Nephron (organoid): ENCODE measurements around the gene PLPP3.

ENCODE experiments used
- H3K27ac Mint-ChIP-seq, 3 experiments: 2 replicates each; pipeline ENCODE4 v1.8.0; 2020; ENCODE audit warnings: mixed read lengths in 3 of 3, mild to moderate bottlenecking in 2 of 3, moderate library complexity in 1 of 3
- H3K27me3 Mint-ChIP-seq: 2 replicates; pipeline ENCODE4 v1.8.0; 2021; ENCODE audit warnings: low read depth, mild to moderate bottlenecking, moderate library complexity, mixed read lengths
- H3K36me3 Mint-ChIP-seq: 2 replicates; pipeline ENCODE4 v1.8.0; 2020; ENCODE audit warnings: low read depth, mixed read lengths
- H3K4me1 Mint-ChIP-seq: 2 replicates; pipeline ENCODE4 v1.8.0; 2020; ENCODE audit warnings: mixed read lengths
- H3K4me3 Mint-ChIP-seq, 3 experiments: 2 replicates each; pipeline ENCODE4 v1.8.0; 2020; ENCODE audit warnings: mild to moderate bottlenecking in 3 of 3, mixed read lengths in 3 of 3, moderate library complexity in 2 of 3
- H3K9me3 Mint-ChIP-seq: 2 replicates; pipeline ENCODE4 v1.8.0; 2020; ENCODE audit warnings: mixed read lengths
- TF ChIP-seq, protein P1 (sequence below), 3 experiments: fragments of 200-600 bp; sonication (generic); IDR thresholded peaks; one replicate each; pipeline ENCODE4 v1.5.0; 2021; ENCODE audit warnings: antibody characterized with exemption in 3 of 3; ENCODE audit not compliant: unreplicated experiment in 3 of 3

PLPP3 gene

DNA sequence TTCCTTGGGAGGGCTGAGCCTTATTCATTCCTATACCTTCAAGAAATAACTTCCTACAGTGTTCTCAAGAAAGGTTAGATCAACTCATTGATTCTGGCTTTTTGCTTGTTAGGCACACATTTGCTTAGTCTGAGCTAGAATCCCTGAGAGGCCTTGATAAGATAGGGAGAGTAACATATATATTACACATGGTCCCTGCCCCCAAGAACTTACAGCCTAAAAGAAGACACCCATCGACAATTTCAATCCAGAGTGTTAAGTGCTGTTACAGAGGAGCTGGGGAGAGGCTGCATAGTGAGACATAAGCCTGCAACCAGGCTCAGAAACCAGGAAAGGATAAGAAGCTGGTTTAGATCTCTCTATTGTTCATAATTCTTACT is 68.7 kb downstream of the PLPP3 start:
- Mint-ChIP-seq H3K9me3 (no peaks in the 10 kb centered on the region), H3K27ac (peak overlapping the region; percentile 44 to 81 (median 67)), H3K4me3 (peak overlapping the region in 1 of 3 experiments; percentile 43), H3K27me3 (no peaks in the 10 kb centered on the region), H3K36me3 (peaks cover 72% of the 10 kb centered on the region), H3K4me1 (peaks cover 51% of the 10 kb centered on the region)
- TF ChIP-seq, protein P1, sequence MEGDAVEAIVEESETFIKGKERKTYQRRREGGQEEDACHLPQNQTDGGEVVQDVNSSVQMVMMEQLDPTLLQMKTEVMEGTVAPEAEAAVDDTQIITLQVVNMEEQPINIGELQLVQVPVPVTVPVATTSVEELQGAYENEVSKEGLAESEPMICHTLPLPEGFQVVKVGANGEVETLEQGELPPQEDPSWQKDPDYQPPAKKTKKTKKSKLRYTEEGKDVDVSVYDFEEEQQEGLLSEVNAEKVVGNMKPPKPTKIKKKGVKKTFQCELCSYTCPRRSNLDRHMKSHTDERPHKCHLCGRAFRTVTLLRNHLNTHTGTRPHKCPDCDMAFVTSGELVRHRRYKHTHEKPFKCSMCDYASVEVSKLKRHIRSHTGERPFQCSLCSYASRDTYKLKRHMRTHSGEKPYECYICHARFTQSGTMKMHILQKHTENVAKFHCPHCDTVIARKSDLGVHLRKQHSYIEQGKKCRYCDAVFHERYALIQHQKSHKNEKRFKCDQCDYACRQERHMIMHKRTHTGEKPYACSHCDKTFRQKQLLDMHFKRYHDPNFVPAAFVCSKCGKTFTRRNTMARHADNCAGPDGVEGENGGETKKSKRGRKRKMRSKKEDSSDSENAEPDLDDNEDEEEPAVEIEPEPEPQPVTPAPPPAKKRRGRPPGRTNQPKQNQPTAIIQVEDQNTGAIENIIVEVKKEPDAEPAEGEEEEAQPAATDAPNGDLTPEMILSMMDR (IDR thresholded peaks at IDR 0.05; ENCODE audit: unreplicated experiment in 3 of 3) = no peak

DNA sequence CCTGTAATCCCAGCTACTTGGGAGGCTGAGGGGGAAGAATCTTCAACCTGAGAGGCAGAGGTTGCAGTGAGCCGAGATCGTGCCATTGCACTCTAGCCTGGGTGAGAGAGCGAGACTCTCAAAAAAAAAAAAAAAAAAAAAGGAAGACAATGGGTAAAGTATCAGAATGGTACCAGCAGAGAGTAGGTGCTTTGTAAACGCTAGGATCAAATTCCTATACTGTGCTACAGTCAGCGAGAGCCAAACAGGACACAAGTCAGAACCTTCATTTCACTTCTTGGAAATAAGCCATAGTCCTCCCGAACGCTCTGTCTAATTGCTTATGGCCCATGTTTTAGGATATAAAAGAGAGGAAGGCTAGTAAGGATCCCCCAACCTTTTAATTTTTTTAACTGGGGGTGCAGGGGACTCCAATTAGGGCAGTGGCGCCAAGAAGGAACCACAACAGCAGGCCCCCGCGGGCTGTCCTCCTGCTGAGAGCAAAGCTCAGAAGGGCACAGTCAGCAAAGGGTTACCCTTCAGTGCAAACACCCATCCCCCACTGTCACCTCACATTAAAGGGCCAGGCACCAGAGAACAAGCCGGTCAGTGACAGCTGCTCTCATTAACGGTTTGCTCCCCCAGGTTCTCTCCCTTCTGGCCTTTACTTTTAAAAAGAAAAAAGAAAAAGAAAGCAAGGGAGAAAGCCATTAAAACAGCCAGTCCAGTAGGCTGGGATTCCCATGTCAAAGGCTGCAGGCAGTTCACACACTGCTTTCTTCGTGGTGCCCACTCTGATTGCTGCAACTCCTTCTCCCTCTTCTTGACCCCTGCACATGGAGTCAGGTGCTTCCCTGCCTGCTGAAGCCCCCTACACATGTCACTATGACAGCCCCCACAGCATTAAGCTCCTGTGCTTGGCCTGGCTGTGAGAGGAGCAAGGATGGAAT is 69.4 kb downstream of the PLPP3 start:
- H3K27ac Mint-ChIP-seq = peak overlapping the region; percentile 44 to 81 (median 67)
- H3K36me3 Mint-ChIP-seq = peaks cover 72% of the 10 kb centered on the region
- H3K27me3 Mint-ChIP-seq = no peaks in the 10 kb centered on the region
- H3K9me3 Mint-ChIP-seq = no peaks in the 10 kb centered on the region
- H3K4me1 Mint-ChIP-seq = peaks cover 52% of the 10 kb centered on the region
- peak overlapping the region in 1 of 3 experiments; percentile 43 for H3K4me3 Mint-ChIP-seq
- TF ChIP-seq, protein P1 (IDR thresholded peaks at IDR 0.05; ENCODE audit: unreplicated experiment in 3 of 3) = no peak

DNA sequence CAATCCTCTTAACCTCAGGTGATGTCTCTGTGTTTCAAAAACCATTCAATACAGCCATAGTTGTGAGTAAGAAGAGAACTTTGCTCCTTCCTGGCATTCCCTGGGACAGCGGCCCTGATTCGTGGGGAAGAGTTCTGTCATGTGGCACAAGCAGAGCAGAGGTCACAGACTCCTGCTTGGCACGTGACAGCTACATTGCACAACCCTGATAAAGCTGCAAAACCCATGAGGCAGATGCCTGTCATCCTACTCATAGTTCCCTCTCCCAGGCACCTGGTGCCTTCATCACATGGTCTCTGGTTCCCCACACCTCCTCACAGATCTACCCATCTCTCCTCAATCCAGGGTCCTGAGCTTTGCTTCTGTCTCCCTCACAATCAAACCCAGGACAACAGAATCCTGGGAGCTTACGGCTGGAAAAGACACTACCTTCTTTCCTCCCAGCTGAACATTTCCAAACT is 70.8 kb downstream of the PLPP3 start:
- H3K9me3 Mint-ChIP-seq = no peaks in the 10 kb centered on the region
- H3K4me1 Mint-ChIP-seq = peaks cover 52% of the 10 kb centered on the region
- peak overlapping the region in 2 of 3 experiments; percentile 40 to 66 for H3K27ac Mint-ChIP-seq
- H3K4me3 Mint-ChIP-seq = no peak overlapping the region
- H3K27me3 Mint-ChIP-seq = no peaks in the 10 kb centered on the region
- TF ChIP-seq, protein P1 (IDR thresholded peaks at IDR 0.05; ENCODE audit: unreplicated experiment in 3 of 3) = no peak
- peaks cover 80% of the 10 kb centered on the region for H3K36me3 Mint-ChIP-seq

DNA sequence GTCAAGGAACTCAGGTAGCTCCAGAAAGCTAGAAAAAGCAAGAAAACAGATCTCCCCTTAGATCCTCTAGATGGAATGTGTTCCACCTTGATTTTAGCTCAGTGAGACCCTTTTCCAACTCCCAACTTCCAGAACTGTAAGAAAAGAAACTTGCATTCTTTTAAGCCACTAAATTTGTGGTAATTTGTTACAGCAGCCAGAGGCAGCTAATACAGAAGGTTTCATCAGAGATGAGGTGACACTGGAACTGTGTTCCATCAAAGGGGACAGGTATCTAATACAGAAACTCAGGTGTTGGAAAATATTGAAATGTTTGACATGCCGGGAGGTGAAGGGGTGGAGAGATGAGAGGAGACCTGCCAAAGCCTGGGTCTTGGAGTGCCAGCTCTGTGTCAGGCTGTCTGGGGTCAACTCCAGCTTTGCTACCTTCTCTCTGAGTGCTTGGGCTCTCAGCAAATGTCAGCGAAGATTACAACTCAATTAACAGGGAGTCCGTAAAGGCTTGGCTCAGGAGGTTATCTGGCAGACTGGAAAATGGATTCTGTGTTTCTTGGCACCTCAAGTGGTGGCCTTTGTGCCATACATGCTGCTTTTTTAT is 71.3 kb downstream of the PLPP3 start:
- Mint-ChIP-seq H3K9me3 (no peaks in the 10 kb centered on the region), H3K27ac (peak overlapping the region; percentile 7 to 66 (median 40)), H3K4me3 (no peak overlapping the region), H3K36me3 (peaks cover 78% of the 10 kb centered on the region), H3K27me3 (no peaks in the 10 kb centered on the region), H3K4me1 (peaks cover 50% of the 10 kb centered on the region)
- TF ChIP-seq, protein P1 (IDR thresholded peaks at IDR 0.05; ENCODE audit: unreplicated experiment in 3 of 3) = no peak

DNA sequence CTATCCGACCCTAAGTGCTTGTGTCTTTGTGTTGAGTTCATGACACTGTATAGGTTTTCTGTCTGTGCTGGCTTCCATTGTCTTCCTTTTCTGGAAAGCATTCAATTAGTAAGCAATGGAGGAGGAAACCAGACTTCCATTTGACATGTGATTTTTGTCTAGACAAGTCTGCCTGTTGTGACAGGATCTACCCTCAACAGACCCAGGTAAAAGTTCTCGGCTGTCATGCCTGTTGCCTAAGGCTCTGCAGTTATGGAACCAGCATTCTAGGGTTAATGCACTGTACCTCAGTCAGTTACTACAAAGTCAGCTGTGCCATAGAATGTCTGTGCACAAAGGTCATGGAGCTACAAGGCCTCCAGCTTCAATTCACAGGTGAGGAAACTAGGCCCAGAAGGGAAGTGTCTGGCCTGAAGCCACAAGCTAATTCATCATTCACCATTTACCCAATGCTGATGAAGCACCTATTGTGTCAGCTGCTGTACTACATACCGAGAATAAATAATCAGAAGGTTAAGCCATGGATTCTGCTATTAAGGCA is 72.3 kb downstream of the PLPP3 start:
- no peak overlapping the region for H3K4me3 Mint-ChIP-seq
- no peaks in the 10 kb centered on the region for H3K9me3 Mint-ChIP-seq
- H3K4me1 Mint-ChIP-seq = peaks cover 52% of the 10 kb centered on the region
- TF ChIP-seq, protein P1 (IDR thresholded peaks at IDR 0.05; ENCODE audit: unreplicated experiment in 3 of 3) = no peak
- H3K27me3 Mint-ChIP-seq = no peaks in the 10 kb centered on the region
- H3K27ac Mint-ChIP-seq = peak overlapping the region; percentile 45 to 76 (median 49)
- peaks cover 83% of the 10 kb centered on the region for H3K36me3 Mint-ChIP-seq
